ENCODE data around the gene KDM4D. TPM values are rescaled to one million over a fixed set of nuclear protein-coding genes. Genes with fewer than 3 reads are reported as not detected.
"Not testable (repeated sequence)": the region's sequence is repeated elsewhere in the genome, so short reads cannot be mapped to it uniquely, and the experiment has no call there.

The KDM4D gene
- total RNA-seq, 2 experiments from 2014 or later: 1.3 to 1.4 TPM

GRCh38 chr11:94972700-94973098, 810 bp upstream of the KDM4D start:
- Mint-ChIP-seq H3K4me1 (peaks cover 49% of the 10 kb centered on the region), H3K27ac (peak overlapping the region; percentile 56), H3K36me3 (peaks cover 43% of the 10 kb centered on the region), H3K27me3 (no peaks in the 10 kb centered on the region), H3K4me3 (peak overlapping the region; percentile 99), H3K9me3 (ENCODE audit: low read depth) (no peaks in the 10 kb centered on the region)
- DNase-seq (no peak), ATAC-seq (no peak)
- CTCF ChIA-PET: interaction anchor here (0.8 to 1.8 kb wide), 5 partner anchors 95 to 349 kb away, joined by 3 to 8 read pairs (median 3); no protein-coding TSS in a partner anchor

- H3K4me3 Mint-ChIP-seq: peak overlapping the region; percentile 99
- H3K27me3 Mint-ChIP-seq: no peaks in the 10 kb centered on the region
- CTCF ChIA-PET: interaction anchor here (0.9 to 1.8 kb wide), 2 partner anchors 94 to 178 kb away, joined by 4 to 8 read pairs; no protein-coding TSS in a partner anchor
- no peaks in the 10 kb centered on the region for H3K9me3 Mint-ChIP-seq (ENCODE audit: low read depth)
- DNase-seq: no peak
- peak overlapping the region; percentile 99 for H3K27ac Mint-ChIP-seq
- peaks cover 34% of the 10 kb centered on the region for H3K36me3 Mint-ChIP-seq
- H3K4me1 Mint-ChIP-seq: peaks cover 44% of the 10 kb centered on the region
- no peak for ATAC-seq
Measured at GRCh38 chr11:94974178-94974577, 669 bp downstream of the KDM4D start.

DNA sequence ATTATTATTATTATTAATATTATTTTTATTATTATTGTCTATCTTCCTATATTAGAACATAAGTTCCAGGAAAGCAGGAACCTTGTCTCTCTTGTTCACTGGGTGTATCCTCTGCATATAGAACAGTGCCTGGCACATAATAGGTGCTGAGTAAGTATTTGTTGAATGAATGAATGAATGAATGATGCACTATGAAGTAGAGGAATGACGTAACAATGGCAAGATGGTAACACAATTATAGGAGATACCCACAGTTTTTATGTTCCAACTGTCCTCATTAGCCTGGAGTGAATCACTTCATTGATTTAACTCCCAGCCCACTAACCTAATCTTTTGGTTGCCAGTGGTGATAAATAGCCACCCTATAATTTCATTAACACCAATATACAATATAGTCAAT, 2.1 kb downstream of the KDM4D start:
- no peaks in the 10 kb centered on the region for H3K27me3 Mint-ChIP-seq

DNA sequence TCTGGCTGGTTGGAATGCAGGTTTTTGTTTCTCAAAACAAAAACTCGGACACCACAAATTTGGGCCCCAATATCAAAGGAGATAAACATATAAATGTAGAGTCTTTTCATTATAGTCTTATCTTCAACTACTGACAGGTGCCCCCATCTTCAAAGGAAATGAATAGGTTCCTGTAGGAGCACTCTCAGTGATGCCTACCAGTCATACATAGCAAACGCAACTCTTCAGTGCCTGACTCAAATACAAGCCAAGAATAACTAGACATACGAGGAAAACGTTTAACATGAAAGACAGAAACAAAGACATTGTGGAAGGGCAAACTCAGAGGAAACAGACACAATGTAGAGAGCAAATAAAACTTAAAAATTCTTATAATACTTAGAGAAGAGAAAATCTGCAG, 13.9 kb downstream of the KDM4D start:
- Mint-ChIP-seq H3K4me3 (no peak overlapping the region), H3K9me3 (ENCODE audit: low read depth) (no peaks in the 10 kb centered on the region), H3K27me3 (peaks cover 43% of the 10 kb centered on the region), H3K27ac (no peak overlapping the region), H3K4me1 (peaks cover 4% of the 10 kb centered on the region), H3K36me3 (peaks cover 2% of the 10 kb centered on the region)
- DNase-seq: no peak
- no peak for ATAC-seq
- CTCF ChIA-PET: no interaction called here

More for the DNA sequence above, 2.1 kb downstream of the KDM4D start:
- CTCF ChIA-PET: no interaction called here
- H3K4me3 Mint-ChIP-seq: peak overlapping the region; percentile 1
- DNase-seq (no peak), ATAC-seq (no peak)
- H3K9me3 Mint-ChIP-seq (ENCODE audit: low read depth): no peaks in the 10 kb centered on the region
- peaks cover 39% of the 10 kb centered on the region for H3K4me1 Mint-ChIP-seq
- no peak overlapping the region for H3K27ac Mint-ChIP-seq
- H3K36me3 Mint-ChIP-seq: peaks cover 24% of the 10 kb centered on the region

GRCh38 chr11:94988748-94989147, 15.2 kb downstream of the KDM4D start:
- Mint-ChIP-seq H3K36me3 (peaks cover 1% of the 10 kb centered on the region), H3K9me3 (ENCODE audit: low read depth) (no peaks in the 10 kb centered on the region), H3K27me3 (peaks cover 43% of the 10 kb centered on the region), H3K4me1 (peaks cover 4% of the 10 kb centered on the region), H3K4me3 (no peak overlapping the region), H3K27ac (no peak overlapping the region)
- no peak for DNase-seq
- CTCF ChIA-PET: no interaction called here
- ATAC-seq: no peak

GRCh38 chr11:94993400-94993943, 20.0 kb downstream of the KDM4D start:
- CTCF ChIA-PET: interaction anchor here (0.7 kb wide), 1 partner anchor 25 kb away, joined by 3 read pairs; no protein-coding TSS in a partner anchor
- ATAC-seq (no peak), DNase-seq (no peak)
- Mint-ChIP-seq H3K36me3 (peaks cover under 1% of the 10 kb centered on the region), H3K27me3 (peaks cover 23% of the 10 kb centered on the region), H3K9me3 (ENCODE audit: low read depth) (no peaks in the 10 kb centered on the region), H3K27ac (no peak overlapping the region), H3K4me3 (no peak overlapping the region), H3K4me1 (peaks cover 4% of the 10 kb centered on the region)

- CTCF ChIA-PET: no interaction called here
- H3K27ac Mint-ChIP-seq: no peak overlapping the region
- peaks cover 3% of the 10 kb centered on the region for H3K9me3 Mint-ChIP-seq (ENCODE audit: low read depth)
- H3K4me1 Mint-ChIP-seq: no peaks in the 10 kb centered on the region
- peaks cover 1% of the 10 kb centered on the region for H3K36me3 Mint-ChIP-seq
- ATAC-seq: no peak
- no peak overlapping the region for H3K4me3 Mint-ChIP-seq
- no peak for DNase-seq
- H3K27me3 Mint-ChIP-seq: peaks cover 3% of the 10 kb centered on the region
Measured at GRCh38 chr11:94997437-94997836, 23.9 kb downstream of the KDM4D start.

GRCh38 chr11:94998285-94998684, 24.8 kb downstream of the KDM4D start:
- DNase-seq (no peak), ATAC-seq (no peak)
- peaks cover 1% of the 10 kb centered on the region for H3K36me3 Mint-ChIP-seq
- H3K9me3 Mint-ChIP-seq (ENCODE audit: low read depth): peaks cover 3% of the 10 kb centered on the region
- no peak overlapping the region for H3K4me3 Mint-ChIP-seq
- CTCF ChIA-PET: no interaction called here
- H3K4me1 Mint-ChIP-seq: no peaks in the 10 kb centered on the region
- H3K27ac Mint-ChIP-seq: no peak overlapping the region
- H3K27me3 Mint-ChIP-seq: peaks cover 3% of the 10 kb centered on the region

- Mint-ChIP-seq H3K36me3 (no peaks in the 10 kb centered on the region), H3K4me1 (no peaks in the 10 kb centered on the region), H3K27me3 (peaks cover 35% of the 10 kb centered on the region), H3K27ac (no peak overlapping the region), H3K4me3 (no peak overlapping the region), H3K9me3 (ENCODE audit: low read depth) (peaks cover 3% of the 10 kb centered on the region)
- DNase-seq (no peak), ATAC-seq (no peak)
- CTCF ChIA-PET: no interaction called here
Measured at GRCh38 chr11:95003716-95004115, 30.2 kb downstream of the KDM4D start.

- H3K9me3 Mint-ChIP-seq (ENCODE audit: low read depth): no peaks in the 10 kb centered on the region
- H3K36me3 Mint-ChIP-seq: no peaks in the 10 kb centered on the region
- no peak for ATAC-seq
- no peaks in the 10 kb centered on the region for H3K4me1 Mint-ChIP-seq
- CTCF ChIA-PET: no interaction called here
- peaks cover 49% of the 10 kb centered on the region for H3K27me3 Mint-ChIP-seq
- no peak overlapping the region for H3K4me3 Mint-ChIP-seq
- DNase-seq: no peak
- H3K27ac Mint-ChIP-seq: no peak overlapping the region
Measured at GRCh38 chr11:95005642-95006041, 32.1 kb downstream of the KDM4D start.

DNA sequence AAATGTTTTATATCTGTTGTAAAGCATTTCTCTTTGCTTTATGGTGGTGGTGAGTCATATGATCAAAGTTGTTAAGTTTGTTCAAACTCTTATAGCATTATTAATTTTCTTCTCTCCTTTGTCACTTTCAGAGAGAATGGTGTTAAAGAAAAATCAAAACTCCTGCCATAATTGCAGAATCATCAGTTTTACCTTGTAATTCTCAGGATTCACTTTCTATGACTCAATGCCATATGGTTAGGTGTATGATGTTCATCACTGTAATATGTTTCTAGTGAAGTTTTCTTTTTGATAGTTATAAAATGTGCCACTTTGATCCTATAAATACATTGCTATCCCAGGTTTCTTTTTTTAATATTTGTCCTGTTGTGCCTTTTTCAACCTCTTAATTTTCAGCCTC, 37.9 kb downstream of the KDM4D start:
- Mint-ChIP-seq H3K27ac (no peak overlapping the region), H3K27me3 (peaks cover 49% of the 10 kb centered on the region), H3K4me1 (no peaks in the 10 kb centered on the region), H3K36me3 (no peaks in the 10 kb centered on the region), H3K4me3 (no peak overlapping the region), H3K9me3 (ENCODE audit: low read depth) (no peaks in the 10 kb centered on the region)
- no peak for ATAC-seq
- no peak for DNase-seq
- CTCF ChIA-PET: no interaction called here

DNA sequence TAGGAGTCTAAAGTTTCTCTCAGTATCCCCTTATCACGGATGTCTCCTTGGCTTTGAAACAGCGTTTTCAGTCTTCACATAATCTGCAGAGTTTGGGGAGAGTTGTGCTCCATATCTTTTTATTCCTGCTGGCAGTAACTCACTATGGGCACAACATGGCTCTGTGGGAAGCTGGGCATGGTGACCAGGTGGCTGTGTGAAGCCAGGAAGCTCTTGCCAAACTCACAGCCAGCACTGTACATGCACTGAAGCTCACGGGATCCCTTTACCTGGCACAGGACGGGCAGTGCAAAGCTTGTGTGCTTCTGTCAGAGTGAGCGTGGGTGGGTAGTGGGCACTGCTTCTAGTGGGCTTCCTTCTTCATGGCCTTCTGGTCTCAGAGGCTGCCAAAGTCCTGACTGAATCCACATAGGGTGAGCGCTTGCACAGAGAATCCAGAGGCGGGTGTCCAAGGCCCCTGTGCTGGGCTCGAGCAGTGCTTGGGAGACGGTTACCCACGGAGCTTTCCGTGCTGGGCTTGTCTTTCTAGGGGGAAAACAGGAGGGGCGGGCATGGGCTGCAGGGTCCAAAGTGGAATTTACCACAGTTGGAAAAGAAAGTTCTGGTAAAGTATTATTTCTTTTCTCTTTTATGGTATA, 40.8 kb downstream of the KDM4D start:
- Mint-ChIP-seq H3K9me3 (ENCODE audit: low read depth) (no peaks in the 10 kb centered on the region), H3K4me3 (no peak overlapping the region), H3K27me3 (peaks cover 25% of the 10 kb centered on the region), H3K4me1 (no peaks in the 10 kb centered on the region), H3K36me3 (no peaks in the 10 kb centered on the region), H3K27ac (no peak overlapping the region)
- ATAC-seq: no peak
- CTCF ChIA-PET: no interaction called here
- no peak for DNase-seq

GRCh38 chr11:95016139-95016538, 42.6 kb downstream of the KDM4D start:
- no peak overlapping the region for H3K4me3 Mint-ChIP-seq
- no peak overlapping the region for H3K27ac Mint-ChIP-seq
- H3K9me3 Mint-ChIP-seq (ENCODE audit: low read depth): no peaks in the 10 kb centered on the region
- H3K4me1 Mint-ChIP-seq: no peaks in the 10 kb centered on the region
- CTCF ChIA-PET: no interaction called here
- peaks cover 12% of the 10 kb centered on the region for H3K27me3 Mint-ChIP-seq
- no peaks in the 10 kb centered on the region for H3K36me3 Mint-ChIP-seq
- ATAC-seq (no peak), DNase-seq (no peak)

DNA sequence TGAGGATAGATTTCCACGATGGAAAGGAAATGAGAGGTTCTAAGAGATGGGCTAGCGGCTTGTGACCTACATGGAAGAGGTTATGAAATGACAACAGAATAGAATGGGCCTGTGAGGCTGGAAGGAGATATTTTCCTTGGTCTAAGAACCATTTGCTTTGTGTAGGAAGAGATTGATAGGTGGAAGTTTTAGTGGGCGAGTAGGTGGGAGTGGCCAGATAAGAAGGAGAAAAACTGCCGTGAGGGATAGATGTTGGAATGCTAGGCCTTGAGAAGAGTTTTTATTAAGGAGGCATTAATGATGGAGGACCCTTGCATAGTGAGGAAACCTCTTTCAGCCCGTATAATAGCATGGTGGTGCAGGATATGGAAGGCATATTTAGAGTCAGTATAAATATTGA, 48.0 kb downstream of the KDM4D start:
- ATAC-seq; H3K27ac Mint-ChIP-seq; H3K27me3 Mint-ChIP-seq; H3K9me3 Mint-ChIP-seq (ENCODE audit: low read depth); DNase-seq; H3K4me1 Mint-ChIP-seq; H3K4me3 Mint-ChIP-seq; H3K36me3 Mint-ChIP-seq; CTCF ChIA-PET: not testable (repeated sequence)
